SK-N-MC (cell line): ENCODE results near the gene FIBIN.

ENCODE experiments used
- EZH2 ChIP-seq: fragments of 200-600 bp; sonication (generic); IDR thresholded peaks from one replicate; pipeline ENCODE4 v1.6.1; 2017; ENCODE audit warnings: antibody characterized with exemption
- FOXP2 ChIP-seq: optimal IDR thresholded peaks from 2 replicates; pipeline ENCODE3; 2011; ENCODE audit warnings: mild to moderate bottlenecking, moderate library complexity; ENCODE audit not compliant: insufficient read depth; ENCODE audit errors: extremely low read length, control extremely low read depth
- POLR2AphosphoS5 ChIP-seq: IDR thresholded peaks from 2 replicates; pipeline ENCODE4 v1.6.1; 2012; ENCODE audit warnings: mild to moderate bottlenecking, low read depth, low read length, borderline replicate concordance

- TF ChIP-seq EZH2: no peak
- TF ChIP-seq POLR2AphosphoS5: no peak
- TF ChIP-seq FOXP2: no peak
Measured at GRCh38 chr11:26985943-26986342, 8.0 kb upstream of the FIBIN start.
